Hematopoietic multipotent progenitor cell treated with erythropoietin and hydrocortisone succinate and interleukin-3 and kit ligand, for 15 days (in vitro differentiated cells): Measurements from ENCODE around the gene ABCC4.

Experiments used
- DNase-seq: peaks from one replicate; pipeline ENCODE4 v3.0.0-alpha.2; 2015; ENCODE audit warnings: low spot score

The ABCC4 gene

DNA sequence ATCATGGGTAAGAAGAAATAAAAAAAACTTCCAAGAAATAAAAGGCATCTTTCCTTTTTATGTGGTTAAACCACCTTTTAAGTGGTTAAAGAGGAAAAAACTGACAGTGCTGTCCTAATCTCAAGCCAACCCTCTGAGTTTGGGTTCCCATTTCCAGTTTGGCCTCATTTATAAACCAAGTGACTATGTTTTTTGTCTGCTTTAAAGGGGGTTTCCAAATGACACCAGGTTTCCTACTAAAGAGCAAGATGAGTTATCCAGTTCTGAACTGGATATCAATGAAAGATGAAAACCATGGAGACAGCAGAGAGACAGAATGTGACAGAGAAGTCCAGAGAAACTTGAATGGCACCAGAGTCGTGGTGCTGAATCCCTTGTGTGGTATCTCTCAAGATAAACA is 251.5 kb downstream of the ABCC4 start:
- no peak for DNase-seq

DNA sequence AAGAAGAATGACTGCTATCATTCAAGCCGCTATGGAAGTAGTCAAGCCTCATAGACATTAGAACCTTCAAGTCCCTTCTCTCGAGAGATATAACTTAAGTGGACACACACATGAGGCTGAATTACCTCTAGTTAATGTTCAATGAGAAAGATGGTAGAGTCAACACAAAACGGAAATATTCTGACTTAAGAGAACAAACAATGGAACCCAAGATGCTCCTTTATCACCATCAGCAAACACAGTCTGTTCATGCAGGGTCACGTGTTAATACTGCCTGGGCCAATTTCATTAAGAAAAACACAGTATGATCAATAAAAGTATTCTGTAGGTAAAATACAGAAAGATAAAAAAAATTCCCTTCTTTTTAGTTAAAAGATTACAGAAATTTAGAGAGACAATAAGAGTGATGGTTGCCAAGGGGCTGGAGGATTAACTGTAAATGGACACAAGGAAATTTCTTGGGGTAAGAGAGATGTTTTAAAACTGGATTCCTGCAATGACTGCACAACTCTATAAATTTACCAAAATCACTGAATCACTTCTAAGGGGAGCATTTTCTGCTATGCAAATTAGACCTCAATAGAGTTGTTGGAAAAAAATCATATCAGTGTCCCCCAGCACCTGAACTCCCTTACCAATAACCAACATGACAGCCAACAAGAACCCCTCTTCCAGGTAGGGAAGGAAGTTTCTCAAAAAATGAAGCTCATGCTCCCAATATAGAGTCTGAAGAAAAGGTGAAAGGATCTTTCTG is 256.6 kb downstream of the ABCC4 start:
- no peak for DNase-seq

- no peak for DNase-seq
Measured at GRCh38 chr13:95039415-95039814, 261.8 kb downstream of the ABCC4 start.

DNA sequence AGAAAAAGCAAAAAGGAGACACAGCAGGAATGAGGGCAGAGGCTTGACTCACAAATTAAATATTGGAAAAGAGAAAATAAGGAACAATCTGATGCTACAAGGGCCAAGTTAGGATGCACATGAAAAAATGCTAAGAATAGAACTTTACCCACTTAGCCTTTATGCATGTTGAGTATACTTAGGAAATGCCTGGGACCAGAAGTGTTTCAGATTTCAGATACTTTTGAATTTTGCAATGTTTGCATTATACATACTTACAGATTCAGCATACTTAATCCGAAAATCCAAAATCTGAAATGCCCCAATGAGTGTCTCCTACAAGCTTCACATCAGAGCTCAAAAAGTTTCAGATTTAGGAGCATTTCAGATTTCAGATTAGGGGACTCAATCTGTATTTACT is 262.3 kb downstream of the ABCC4 start:
- DNase-seq: no peak

DNA sequence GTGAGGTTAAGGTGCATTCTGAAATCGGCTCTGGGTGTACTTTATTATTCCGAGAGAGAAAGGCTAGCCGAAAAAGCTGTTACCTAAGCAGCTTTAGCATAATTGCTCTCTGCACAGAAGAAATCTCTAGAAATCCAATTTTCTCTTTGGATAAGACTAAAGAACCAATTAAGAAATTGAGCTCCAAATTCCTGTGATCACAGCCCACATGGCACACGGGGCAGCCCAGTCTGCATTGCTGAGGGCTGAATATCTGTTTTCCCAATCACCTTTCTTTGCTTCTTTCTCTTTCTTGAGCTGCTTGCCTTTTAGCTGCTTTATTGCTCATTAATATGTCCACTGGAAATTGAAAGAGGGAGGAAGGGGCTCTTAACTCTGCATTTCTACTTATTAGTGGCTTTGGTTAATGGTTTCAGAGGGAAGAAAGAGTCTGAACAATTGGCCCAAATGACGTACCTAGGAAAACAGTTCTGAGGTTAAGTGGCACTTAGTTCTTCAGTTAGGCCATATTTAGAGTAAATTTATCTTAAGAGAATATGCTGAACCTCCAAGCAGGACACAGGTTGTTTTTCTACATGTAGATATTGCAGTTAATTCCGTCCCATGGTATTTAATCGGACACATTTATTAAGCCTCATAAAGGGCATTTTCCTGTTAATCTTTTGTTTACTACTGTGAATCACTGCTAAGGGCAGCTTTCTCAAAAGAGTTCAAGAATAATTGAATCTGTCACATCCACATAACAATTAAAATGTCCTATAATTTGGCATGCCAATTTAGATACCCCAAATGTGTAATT is 265.7 kb downstream of the ABCC4 start:
- DNase-seq: no peak

GRCh38 chr13:95033890-95034289 is 267.4 kb downstream of the ABCC4 start:
- no peak for DNase-seq

DNA sequence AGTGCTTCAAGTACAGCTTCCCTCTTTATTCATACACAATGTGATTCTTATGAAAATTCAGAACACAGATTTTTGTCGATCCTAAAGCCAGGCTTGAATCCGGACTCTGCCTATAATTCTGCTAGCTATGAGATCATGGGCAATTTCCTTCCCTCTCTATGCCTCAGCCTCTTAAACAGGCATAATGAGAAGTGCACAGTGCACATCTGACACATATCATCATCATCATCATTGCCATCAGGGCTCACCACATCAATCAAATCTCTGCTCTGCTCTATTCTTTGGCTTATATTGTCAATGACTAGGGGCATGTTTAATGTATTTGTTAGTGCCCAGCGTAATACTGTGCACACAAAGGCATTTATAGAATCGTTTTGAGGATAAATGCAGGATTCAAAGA is 269.1 kb downstream of the ABCC4 start:
- DNase-seq: no peak

GRCh38 chr13:95030821-95031343 is 270.4 kb downstream of the ABCC4 start:
- DNase-seq: no peak

GRCh38 chr13:95027638-95028037 is 273.6 kb downstream of the ABCC4 start:
- no peak for DNase-seq

GRCh38 chr13:95025116-95025515 is 276.1 kb downstream of the ABCC4 start:
- no peak for DNase-seq

GRCh38 chr13:95023405-95023804 is 277.8 kb downstream of the ABCC4 start:
- DNase-seq: no peak

GRCh38 chr13:95020298-95020987 is 280.8 kb downstream of the ABCC4 start:
- no peak for DNase-seq

DNA sequence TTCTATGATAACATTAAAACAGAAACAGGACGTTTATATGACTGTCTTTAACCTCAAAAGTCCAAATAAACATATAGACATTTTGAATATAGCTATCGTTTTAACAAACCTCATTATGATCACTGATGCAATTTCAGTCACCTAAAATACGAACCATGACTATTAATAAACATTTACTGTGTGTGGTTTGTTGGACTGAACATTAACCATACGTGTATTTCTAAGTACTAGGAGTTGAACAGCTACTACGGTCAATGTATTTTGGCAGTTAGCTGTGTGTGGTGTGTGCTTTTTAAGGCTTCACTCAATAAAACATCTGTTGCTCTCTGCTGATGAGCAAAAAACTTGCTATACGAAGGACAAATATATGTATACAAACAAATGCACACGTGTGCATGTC is 281.4 kb downstream of the ABCC4 start:
- no peak for DNase-seq

- no peak for DNase-seq
Measured at GRCh38 chr13:95007322-95007721, 293.9 kb downstream of the ABCC4 start.

DNA sequence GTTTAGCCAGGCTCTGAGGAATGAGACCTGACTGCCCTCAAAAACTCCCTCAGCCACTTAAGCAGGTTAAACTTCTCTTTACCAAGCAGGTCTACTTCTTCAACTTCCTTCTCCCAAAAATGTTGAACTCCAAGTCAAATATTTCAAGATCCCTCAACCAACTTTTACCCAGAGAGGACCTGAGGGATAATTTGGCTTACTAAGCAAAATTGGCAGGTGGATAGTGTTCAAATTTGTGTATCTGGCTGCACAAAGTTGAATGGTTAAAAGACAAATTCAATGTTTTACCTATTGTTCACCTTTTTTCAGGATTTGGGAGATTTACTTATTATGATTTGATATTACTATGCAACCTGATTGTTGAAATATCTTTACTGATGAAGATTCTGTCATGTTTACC is 296.0 kb downstream of the ABCC4 start:
- no peak for DNase-seq

DNA sequence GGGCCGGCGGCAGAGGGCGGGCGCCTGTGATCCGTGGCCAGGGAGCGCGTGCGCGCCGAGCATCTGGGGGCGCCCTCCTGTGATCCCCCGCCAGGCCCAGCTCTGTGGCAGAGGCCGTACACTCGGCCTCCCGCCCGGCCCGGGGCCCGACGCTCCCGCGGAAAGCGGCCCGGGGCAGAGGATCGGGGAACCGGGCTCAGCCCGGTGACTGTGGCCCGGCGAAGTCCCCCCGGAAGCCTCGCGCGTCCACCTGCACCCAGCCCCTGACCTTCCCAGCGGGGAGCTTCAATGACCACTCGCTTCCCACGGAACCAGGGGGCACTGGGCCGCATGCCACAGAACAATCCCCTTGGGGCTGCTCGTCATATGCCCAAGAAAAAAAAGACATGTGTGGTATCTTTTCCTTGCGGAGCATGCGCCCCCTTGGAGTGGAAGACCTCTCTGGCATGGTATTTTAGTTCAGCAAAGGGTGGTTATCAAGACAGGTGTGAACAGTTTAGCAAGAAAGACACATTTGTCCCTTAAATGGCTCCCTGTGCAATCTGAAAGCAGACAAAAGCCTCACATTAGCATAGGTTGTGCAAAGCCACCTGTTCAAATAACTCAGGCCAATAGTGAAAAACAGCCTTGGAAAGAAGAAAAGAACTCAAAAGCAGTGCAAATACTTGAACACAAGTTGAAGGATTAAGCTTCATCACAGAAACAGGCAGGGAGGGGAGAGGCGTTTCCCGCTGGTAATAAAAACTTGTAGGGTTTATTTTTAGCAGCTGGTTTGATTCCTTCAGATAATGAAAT is 298.0 kb downstream of the ABCC4 start:
- no peak for DNase-seq

DNA sequence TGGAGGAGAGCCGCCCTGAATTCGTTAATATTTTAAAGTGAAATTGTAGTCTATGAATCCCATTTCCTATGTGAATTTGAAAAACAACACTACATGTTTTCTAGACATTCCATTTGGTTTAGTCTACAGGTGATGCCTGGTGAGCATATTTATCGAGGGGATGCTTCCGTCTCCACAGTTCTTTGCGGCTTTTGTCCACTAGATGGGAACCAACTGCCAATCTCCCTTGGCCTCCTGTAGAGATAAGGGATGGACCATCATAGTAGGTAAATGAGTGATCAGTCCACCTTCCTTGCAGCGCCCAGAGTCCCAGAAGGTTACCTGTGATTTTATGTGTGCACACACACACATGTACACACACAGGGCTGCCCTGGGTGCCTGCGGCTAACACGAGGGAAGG is 299.1 kb downstream of the ABCC4 start:
- no peak for DNase-seq

DNA sequence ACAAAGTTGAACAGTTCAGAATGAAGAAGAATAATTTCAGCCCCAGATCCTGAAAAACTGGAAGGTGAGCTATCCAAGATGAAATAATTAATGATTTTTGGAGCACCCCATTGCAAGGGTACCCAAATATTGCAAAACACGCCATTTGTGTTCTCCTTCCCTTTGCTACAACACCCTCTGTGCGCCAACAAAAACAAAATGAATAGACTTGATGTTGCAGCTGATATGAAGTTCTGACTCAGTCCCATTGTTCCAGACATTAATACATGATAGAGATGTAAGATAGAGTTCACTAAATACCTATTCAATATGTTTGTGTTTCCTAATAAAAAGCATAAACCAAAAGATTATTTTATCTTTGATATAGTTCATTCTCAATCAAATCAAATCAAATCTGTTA is 301.4 kb downstream of the ABCC4 start:
- no peak for DNase-seq

- no peak for DNase-seq
Measured at GRCh38 chr13:94997126-94997525, 304.1 kb downstream of the ABCC4 start.

DNA sequence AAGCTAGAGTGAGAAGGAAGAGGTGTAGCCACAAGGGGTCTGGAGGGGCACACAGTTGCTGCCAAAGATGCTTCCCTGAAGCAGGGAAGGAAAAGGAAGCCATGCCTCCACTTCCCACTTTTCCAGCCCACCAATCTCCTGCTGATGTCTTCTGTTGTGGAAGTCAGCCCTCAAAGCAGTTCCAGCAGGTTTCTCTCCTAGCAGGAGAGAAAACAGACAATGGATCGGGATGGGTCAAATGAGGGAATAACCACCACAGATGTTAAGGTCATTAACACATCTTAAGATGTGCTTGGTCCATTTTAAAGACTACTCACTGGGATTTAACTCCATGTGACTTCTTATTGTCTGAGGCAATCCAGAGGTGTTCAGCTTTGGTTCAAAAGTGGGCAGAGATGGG is 304.8 kb downstream of the ABCC4 start:
- DNase-seq: no peak

DNA sequence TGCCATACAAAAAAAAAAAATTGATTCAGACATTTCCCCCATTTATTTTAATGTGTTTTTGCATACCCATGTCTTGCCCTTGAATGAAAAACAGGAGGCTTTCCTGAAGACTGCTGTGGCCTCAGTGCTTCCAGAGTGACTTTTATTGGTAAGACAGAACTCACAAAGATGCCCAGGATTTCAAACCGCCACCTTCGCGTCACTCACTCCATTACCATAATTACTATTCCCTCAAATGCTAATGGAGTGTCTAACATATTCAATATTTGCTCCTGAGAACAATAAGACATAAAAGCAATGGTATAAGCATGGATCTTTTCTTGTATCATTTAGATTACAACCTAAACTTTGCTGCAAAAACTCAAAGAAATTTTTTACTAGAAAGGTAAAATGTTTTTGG is 306.7 kb downstream of the ABCC4 start:
- DNase-seq: no peak

- DNase-seq: no peak
Measured at GRCh38 chr13:94993616-94994015, 307.6 kb downstream of the ABCC4 start.
